Measurements from ENCODE around the gene LRRN4CL.

Gene LRRN4CL

DNA sequence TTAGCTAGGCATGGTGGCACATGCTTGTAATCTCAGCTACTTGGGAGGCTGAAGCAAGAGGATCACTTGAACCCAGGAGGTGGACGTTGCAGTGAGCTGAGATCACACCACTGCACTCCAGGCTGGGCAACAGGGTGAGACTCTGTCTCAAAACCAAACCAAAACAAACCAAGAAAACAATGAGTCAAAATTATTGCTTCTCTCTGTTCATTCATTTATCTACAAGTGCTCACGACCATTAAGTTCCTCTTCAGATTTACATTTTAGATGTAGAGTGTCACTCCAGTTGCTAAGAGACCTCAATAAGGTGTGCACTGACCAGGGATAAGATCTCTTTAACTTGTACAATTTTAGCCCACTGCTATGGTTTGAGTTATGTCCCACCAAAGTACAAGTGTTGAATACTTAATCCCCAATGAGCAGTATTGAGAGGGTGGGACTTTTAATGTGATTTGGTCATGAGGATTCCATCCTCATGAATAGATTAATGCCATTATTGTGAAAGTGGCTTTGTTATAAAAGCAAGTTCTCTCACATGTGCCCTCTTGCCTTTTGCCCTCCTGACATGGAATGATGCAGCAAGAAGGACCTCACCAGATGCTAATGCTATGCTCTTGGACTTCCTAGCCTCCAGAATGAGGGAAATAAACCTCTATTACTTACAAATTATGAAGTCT, 30.1 kb upstream of the LRRN4CL start:
- no peak for TF ChIP-seq JUND (IDR thresholded peaks at IDR 0.05; ENCODE audit: low read depth)
- in situ Hi-C loops (cut with HindIII; ENCODE audit: low pct_unique_long_range_greater_than_20kb, low sequenced_read_pairs) = no loop called here
- no peak for DNase-seq (ENCODE audit: low read depth in 1 of 2, low spot score in 1 of 2)

DNA sequence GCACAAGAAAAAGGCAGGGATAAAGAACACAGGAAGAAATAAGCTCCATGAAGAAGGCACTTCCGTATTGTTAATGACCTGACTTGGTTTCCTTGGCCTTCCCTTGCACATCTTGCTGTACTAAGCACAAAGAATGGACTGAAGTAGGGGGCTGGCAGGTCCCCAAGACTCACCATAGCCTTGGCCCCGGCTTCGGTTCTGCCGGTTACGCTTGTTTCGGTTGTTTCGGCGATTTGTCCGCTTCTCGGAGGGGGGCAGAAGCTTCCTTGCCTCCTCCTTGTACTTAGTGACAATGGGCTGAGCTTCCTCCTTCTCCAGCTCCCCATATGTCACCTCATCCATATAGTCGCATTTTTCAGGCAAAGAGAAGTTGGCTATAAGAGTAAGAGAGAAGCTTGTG, 27.5 kb upstream of the LRRN4CL start:
- in situ Hi-C loops (cut with HindIII; ENCODE audit: low pct_unique_long_range_greater_than_20kb, low sequenced_read_pairs) = no loop called here
- no peak for TF ChIP-seq JUND (IDR thresholded peaks at IDR 0.05; ENCODE audit: low read depth)

GRCh38 chr11:62716206-62716605, 26.9 kb upstream of the LRRN4CL start:
- in situ Hi-C loops (cut with HindIII; ENCODE audit: low pct_unique_long_range_greater_than_20kb, low sequenced_read_pairs) = no loop called here
- TF ChIP-seq JUND (IDR thresholded peaks at IDR 0.05; ENCODE audit: low read depth) = no peak
- no peak for DNase-seq (ENCODE audit: low read depth in 1 of 2, low spot score in 1 of 2)

More for the DNA sequence above, 27.5 kb upstream of the LRRN4CL start:
- no peak for DNase-seq (ENCODE audit: low read depth in 1 of 2, low spot score in 1 of 2)

DNA sequence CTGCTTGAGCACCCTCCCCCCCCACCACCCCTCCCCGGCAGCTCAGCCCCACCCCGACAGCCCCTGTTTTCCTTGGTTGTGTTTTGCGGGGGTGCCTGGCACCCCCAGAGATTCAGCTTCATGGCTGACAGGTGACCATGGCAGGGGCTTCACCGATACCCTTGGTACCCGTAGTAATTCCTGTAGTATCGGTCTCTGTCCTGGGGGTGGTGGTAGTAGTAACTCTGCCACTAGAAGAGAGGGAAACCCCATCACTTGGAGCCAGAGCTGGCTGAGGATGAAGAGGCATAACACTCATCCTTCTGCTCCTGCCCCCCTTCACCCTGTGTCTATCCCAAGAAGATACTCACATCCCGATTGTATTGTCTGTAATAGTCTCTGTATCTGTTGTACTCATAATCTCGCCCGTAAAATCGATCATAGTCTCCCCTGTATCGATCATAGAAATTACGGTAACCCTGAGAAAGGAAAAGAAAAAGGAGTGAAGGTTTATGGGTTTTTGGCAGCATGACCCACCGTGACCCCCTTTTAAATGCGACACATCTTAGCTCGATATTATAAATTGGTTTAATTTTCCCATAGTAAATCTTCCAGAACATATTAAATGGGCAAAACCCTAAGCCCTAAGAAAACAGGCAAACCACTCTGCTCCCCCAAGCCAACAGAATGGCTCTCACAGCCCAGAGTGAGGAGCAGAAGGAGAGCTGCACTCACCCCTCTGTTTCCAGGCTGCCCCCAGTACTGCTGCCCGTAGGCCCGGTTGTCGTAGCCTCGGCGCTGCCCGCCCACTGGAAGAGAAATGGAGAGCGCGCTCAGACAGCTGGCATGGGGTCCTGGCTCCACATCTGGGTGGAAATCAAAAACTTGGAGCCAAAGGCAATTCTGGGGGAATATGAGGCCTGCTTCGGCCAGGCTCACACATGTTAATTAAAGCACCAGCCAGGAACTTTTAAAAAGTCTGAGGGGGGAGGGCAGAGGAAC, 26.1 kb upstream of the LRRN4CL start:
- in situ Hi-C loops (cut with HindIII; ENCODE audit: low pct_unique_long_range_greater_than_20kb, low sequenced_read_pairs) = no loop called here
- TF ChIP-seq JUND (IDR thresholded peaks at IDR 0.05; ENCODE audit: low read depth) = no peak
- DNase-seq (ENCODE audit: low read depth in 1 of 2, low spot score in 1 of 2) = no peak

DNA sequence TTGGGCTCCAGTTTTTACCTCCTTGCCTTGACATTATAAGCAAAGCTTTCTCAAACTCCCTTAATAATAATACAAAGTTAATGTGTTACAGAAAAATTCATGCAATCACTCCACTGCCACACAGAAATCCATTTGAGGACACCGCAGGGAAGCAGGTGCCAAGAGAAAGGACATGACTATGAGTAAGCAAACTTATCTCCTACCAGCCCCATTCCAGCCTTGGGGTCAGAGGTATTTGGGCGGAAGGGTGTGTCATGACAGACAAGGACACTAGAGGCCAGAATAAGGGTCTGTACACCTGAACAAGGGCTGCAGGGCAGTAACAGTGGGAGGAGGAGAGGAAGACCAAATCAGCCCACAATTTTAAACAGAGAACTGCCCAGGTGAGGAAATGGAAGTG, 24.0 kb upstream of the LRRN4CL start:
- DNase-seq (ENCODE audit: low read depth in 1 of 2, low spot score in 1 of 2) = no peak
- in situ Hi-C loops (cut with HindIII; ENCODE audit: low pct_unique_long_range_greater_than_20kb, low sequenced_read_pairs) = no loop called here

GRCh38 chr11:62712861-62713260, 23.5 kb upstream of the LRRN4CL start:
- DNase-seq (ENCODE audit: low read depth in 1 of 2, low spot score in 1 of 2) = no peak
- TF ChIP-seq JUND (IDR thresholded peaks at IDR 0.05; ENCODE audit: low read depth) = no peak
- in situ Hi-C loops (cut with HindIII; ENCODE audit: low pct_unique_long_range_greater_than_20kb, low sequenced_read_pairs) = no loop called here

More for the DNA sequence above, 24.0 kb upstream of the LRRN4CL start:
- TF ChIP-seq JUND (IDR thresholded peaks at IDR 0.05; ENCODE audit: low read depth) = no peak

DNA sequence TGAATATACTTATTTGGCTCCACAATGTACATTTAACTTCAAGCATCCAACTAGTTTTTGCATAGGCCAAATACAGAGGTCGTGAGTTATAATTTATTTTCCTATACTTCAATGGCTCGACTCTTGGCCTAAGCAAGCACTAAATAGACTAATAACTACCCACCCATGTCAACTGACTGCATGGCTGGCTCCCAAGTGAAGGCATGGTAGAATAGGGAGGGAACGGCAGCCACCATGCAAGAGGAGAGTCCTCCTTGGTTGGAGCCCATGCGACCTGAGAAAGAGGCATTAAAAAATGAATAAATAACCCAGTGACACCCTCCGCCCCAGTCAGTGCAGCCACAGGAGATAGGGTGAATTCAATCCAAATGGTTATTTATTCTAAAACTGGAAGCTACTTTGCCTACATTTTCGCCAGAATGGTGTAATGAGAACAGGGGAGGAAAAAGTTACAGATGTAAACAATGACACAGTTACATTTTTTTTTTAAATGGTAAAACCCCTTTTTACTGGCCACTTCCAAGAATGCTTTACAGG, 23.0 kb upstream of the LRRN4CL start:
- no peak for DNase-seq (ENCODE audit: low read depth in 1 of 2, low spot score in 1 of 2)
- TF ChIP-seq JUND (IDR thresholded peaks at IDR 0.05; ENCODE audit: low read depth) = no peak
- in situ Hi-C loops (cut with HindIII; ENCODE audit: low pct_unique_long_range_greater_than_20kb, low sequenced_read_pairs) = no loop called here

GRCh38 chr11:62710001-62710345, 20.6 kb upstream of the LRRN4CL start:
- in situ Hi-C loops (cut with HindIII; ENCODE audit: low pct_unique_long_range_greater_than_20kb, low sequenced_read_pairs) = no loop called here
- no peak for DNase-seq (ENCODE audit: low read depth in 1 of 2, low spot score in 1 of 2)
- no peak for TF ChIP-seq JUND (IDR thresholded peaks at IDR 0.05; ENCODE audit: low read depth)

DNA sequence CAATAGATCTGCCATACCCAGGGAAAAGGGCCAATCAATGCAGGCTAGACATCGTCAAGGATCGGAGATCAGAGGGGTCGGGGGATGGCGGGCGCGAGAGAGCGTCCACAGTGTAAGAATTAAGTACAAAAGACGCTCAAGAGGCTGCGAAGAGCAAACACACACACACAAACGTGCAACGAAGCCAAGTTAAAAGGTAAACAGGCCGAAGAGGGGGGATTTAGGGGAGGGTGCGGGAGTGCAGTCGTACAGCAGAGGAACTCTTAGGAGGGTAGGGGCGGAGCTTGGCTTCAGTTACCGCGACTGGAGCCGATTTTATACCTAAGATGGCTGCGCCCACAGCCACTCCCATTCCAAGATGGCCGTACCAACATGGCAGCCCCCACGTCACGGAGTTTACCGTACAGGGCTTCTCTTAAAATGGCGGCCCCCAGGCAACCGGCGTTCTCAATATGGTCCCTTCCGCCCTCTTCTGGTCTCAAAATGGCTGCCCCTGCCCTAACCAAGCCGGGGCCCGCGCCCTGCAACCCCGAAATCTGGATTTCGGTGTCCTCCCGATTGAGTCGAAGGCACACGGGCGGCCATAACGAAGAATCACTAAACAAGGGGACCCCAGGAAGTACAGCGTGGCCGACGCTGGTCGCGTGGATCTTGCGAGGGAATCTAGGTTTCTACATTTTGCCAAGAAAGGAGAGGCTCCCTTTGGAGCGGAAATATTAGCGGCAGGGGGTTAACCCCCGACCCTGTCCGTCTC, 20.1 kb upstream of the LRRN4CL start:
- no peak for DNase-seq (ENCODE audit: low read depth in 1 of 2, low spot score in 1 of 2)
- no peak for TF ChIP-seq JUND (IDR thresholded peaks at IDR 0.05; ENCODE audit: low read depth)
- in situ Hi-C loops (cut with HindIII; ENCODE audit: low pct_unique_long_range_greater_than_20kb, low sequenced_read_pairs) = no loop called here

- in situ Hi-C loops (cut with HindIII; ENCODE audit: low pct_unique_long_range_greater_than_20kb, low sequenced_read_pairs) = no loop called here
- TF ChIP-seq JUND (IDR thresholded peaks at IDR 0.05; ENCODE audit: low read depth) = no peak
- DNase-seq (ENCODE audit: low read depth in 1 of 2, low spot score in 1 of 2) = no peak
Observed at GRCh38 chr11:62708793-62709192, 19.5 kb upstream of the LRRN4CL start.

DNA sequence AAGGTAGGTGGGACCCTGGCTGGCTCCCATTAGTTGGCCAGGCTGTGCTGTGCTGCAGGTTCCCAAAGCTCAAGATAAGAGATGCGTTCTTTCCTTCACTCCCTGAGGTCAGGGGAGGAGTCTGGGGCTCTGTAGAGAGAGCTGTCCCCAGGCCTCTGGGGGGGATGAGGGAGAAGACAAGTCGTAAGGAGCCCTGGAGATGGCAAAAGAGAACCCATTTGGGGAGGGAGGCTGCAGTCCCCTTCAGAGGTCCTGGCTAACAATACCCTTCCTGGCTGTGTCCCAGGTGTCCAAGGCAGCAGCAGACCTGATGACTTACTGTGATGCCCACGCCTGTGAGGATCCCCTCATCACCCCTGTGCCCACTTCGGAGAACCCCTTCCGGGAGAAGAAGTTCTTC, 19.1 kb upstream of the LRRN4CL start:
- in situ Hi-C loops (cut with HindIII; ENCODE audit: low pct_unique_long_range_greater_than_20kb, low sequenced_read_pairs) = no loop called here
- no peak for DNase-seq (ENCODE audit: low read depth in 1 of 2, low spot score in 1 of 2)
- TF ChIP-seq JUND (IDR thresholded peaks at IDR 0.05; ENCODE audit: low read depth) = no peak

DNA sequence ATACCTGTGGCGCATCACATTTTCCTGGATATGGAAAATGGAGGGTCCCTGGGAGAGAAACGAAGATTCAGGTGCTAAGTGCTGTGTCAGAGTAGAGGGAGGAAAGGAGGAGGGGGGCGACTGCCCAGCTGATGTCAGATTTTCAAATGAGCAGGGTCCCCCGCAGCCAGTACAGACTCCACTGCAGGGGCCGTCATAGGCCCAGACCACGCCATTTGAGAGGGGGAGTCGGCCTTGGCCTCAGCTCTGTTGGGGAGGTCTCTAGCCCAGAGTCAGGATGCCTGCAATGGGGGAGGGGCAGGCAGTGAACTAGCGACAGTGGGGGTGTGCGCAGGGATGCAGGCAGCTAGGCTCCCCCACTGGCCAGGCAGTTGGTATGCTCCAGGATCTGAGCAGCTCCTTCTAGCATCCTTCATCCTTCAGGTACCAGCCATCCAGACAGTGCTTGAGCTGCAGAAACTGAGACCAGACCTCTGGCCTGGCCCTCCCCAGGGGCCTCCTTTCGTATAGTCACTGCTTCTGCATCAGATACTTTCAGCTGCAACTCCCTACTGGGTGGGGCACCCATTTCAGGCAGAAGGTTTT, 18.0 kb upstream of the LRRN4CL start, which contains the start of the genes BSCL2 and GNG3:
Gene BSCL2 (minus strand): TSS at position 148 of the 585 bp plus-strand sequence. CDS start 229 bp downstream, outside the sequence.
Gene GNG3 (plus strand): TSS at position 400 of the 585 bp plus-strand sequence. CDS start 620 bp downstream, outside the sequence.
- in situ Hi-C loops (cut with HindIII; ENCODE audit: low pct_unique_long_range_greater_than_20kb, low sequenced_read_pairs) = no loop called here
- DNase-seq (ENCODE audit: low read depth in 1 of 2, low spot score in 1 of 2) = no peak
- TF ChIP-seq JUND (IDR thresholded peaks at IDR 0.05; ENCODE audit: low read depth) = no peak
